Measurements from ENCODE around the gene HCCS. TPM values are rescaled to one million over a fixed set of nuclear protein-coding genes. Genes with fewer than 3 reads are reported as not detected.

The HCCS gene
- 39.7 and 48.6 TPM in 2 replicates for total RNA-seq (2014; rRNA removed; shearing (Covaris generic))

DNA sequence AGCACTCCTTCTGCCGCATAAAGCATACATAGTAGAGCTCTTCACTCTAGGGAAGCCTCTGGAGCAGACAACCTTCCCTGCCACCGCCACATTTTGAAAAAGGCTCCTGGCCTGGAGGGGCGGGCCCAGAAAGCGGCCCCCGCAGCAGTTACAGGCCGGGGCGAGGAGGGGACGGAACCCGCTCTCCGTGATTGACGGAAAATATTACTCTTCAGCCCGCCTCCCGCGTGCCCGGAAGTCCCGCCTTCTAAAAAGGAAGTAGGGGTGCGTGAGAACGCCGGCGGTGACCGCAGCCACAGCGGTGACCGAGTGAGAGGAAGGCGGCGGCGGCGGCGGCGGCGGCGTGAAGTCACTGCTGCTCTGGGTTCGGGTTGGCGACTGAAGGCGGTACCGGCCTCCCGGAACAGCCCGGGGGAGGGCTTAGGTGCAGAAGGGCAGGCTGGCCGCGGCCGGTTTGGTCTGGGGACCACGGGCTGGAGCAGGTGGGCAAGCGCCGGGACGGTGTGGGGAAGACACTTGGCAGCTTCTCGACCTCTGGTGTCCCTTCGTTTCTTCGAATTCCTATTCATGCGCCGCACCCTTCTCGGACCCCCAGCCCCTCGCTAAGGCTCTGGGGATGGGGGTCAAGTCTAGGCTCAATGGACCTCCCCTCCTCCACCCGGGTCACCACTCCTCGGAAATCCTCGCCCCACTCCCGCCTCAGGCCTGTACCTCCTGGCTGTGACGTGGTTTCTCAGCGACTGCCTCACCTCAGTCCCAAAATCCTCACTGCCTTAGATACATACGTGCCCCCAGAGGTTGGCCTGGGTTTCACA, at the start of gene HCCS:
Gene HCCS, plus strand, starts transcription at position 296 of the 815 bp plus-strand sequence. CDS start 729 bp downstream, outside the sequence.
- peak; percentile 88 for DNase-seq (ENCODE audit: low read depth)

DNA sequence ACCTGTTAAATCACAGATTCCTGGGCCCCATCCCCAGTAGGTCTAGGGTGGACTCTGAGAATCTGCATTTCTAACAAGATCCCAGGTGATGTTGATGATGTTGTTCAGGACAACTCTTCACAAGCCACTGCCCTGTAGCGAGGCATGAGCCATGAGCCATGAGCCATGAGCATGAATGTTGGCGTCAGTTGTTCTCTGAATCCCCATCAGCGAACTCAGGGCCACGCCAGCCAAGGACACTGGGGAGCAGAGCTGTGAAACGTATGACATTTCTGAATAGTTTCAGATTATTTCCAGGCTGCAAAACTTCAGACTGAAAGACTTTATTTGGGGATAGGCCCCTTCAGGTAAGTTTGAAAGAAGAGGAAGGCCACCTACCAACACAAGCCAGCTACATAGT, 46.9 kb upstream of the HCCS start:
- no peak for DNase-seq (ENCODE audit: low read depth)

DNA sequence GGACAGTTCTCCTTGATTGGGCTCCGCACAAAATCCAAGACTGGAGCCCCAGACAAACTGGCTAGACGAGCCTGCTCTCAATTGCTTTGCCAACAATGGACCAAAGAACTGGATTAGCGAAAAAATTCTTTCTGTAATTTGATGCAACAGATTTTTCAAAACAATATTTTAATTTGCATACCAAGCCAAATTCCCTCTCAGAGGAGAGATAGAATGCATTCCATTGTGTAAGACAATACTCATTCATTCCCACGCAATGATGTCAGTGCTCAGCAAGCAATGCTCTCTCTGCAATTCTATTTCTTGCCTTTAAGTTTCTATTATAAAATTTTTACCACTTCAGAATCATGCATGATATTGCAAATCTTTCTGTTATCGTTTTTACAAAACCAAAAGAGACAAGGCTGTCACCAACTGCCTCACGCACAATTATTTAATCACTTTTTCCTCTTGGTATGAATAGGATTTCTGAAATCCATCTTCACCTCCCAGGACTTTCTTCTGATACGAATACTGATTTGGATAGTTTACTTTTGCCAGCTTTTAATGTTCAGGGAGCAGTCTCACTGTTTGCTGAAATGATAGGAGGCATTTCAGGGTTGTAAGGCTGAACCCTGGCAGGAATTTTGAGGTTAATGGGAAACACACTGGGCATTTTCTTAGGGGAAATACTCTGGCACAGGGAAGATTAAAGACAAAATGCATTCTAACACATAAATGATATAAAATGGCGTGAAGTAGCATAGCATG, 46.1 kb upstream of the HCCS start:
- peak; percentile 80 for DNase-seq (ENCODE audit: low read depth)

DNA sequence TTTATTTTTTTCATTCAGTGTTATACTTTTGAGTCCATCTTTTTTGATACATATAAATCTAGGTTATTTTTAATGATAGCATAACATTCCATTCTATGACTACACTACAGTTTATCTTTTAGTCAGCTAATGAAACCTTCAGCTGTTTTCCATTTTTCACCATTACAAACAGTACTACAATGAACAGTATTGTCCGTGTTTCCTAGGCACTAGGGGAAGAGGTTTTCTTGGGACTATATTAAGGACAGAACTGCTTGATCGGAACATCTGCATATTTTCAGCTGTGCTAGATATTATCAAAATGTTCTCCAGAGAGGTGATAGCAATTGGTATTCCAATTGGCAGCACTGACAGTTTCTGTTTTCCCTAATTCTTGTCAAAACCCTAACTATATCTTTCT, 44.3 kb upstream of the HCCS start:
- DNase-seq (ENCODE audit: low read depth) = no peak

DNA sequence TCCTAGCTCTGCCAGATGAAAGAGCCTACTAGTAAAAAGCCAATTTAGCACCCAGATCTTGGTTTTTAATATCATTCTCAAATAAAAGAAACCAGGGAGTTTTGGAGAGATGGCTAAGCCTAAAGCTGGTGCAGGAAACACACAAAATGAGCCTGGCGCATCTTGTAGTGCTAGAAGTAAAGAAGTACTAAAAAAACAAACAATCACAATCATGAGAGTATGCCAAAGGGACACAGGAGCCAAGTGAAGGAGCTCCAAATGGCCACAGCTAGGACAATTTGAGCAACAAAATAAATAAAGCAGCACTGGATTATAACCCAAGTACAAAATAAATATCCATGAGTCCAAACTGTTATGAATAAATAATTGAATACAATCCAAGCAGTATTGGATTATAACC, 37.8 kb upstream of the HCCS start:
- no peak for DNase-seq (ENCODE audit: low read depth)

DNA sequence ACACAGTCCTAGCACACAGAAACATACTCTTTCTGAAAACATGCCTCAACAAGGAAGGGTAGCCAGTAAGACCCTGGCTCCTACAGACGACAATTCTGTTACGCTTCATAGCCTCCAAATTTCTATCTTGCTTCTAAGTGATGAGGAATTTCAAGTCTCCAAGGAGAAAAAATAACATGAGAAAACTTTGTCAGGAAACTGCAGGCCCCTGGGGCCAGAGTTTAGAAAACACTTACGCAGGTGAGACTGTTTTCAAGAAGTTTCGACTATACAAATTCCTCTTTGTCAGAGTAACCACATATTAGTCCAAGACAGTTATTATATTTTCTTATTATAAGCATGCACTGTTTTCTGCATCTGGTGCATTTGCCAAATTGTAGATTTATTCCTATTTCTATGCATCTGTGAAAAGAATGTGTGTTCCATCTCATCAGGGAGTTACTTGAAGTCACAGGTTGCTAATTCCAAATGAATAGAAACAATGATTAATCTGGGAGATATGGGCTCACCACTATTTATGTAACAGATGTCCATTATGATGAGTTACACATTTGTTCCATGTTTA, 30.3 kb upstream of the HCCS start:
- no peak for DNase-seq (ENCODE audit: low read depth)

DNA sequence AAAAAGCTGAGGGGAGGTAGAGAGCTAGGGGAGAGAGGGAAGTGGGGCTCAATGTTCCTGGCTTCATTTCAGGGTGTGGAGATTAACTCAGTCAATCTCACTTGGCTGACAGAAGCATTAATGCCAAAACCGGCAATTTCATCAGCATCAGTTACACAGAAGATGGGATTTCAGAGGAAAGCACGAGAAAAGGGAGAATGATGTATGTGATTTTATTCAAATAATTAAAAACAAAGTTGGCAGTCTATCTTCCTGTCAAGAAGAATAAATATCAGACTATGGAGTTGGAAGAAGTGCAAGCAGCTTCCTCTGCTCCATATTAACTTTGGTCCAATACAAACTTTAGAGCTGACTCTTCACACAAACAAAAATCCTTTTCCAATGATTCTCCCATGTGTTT, 29.6 kb upstream of the HCCS start:
- DNase-seq (ENCODE audit: low read depth) = no peak

DNA sequence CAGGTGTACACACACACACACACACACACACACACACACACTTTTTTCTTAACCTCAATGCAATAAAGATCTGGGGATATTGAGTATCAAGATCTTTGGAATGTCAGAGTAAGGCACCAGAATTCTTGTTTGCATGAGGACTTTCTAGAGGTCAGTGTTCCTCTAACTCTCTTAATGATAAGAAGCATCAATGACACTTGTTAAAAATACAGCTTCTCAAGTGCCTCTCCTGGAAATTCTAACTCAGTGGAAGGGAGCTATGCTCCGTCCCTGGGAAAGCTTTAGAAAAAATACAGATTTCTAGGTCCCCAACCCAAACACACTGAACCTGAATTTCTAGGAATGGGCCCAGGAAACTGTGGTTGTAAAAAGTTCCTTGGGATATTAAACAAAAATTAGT, 25.8 kb upstream of the HCCS start:
- DNase-seq (ENCODE audit: low read depth) = no peak

DNA sequence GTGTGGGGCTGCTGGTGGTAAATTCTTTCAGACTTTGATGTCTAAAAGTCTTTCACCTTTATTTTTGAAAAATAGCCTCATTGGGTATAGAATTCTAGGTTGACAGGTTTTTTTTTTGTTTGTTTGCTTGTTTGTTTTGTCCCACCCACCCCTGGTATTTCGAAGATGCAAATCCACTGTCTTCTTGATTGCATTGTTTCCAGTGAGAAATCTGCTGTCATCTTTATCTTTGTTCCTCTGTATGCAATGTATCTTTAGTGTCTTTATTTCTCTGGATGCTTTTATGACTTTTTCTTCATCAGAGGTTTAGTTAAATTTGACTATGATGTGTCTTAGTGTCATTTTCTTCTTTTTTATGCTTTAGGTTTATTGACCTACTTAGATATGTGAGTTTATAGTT, 21.3 kb upstream of the HCCS start:
- DNase-seq (ENCODE audit: low read depth) = no peak

DNA sequence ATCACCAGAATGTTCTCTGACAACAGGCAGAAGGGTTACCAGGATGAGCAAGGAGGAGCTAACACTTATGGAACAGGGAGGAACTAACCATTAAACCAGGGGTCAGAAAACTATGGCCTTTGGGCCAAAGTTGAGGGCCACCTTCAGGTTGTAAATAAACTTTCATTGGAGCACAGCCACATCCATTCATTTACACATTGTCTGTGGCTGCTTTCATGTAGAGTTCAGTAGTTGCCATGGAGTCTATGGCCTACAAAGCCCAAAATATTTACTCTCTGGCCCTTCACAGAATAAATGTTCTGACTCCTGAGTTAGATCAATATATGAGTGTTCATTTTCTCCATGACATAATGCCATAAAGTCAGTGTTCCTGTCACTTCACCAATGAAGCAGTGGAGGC, 13.2 kb upstream of the HCCS start:
- DNase-seq (ENCODE audit: low read depth) = no peak

DNA sequence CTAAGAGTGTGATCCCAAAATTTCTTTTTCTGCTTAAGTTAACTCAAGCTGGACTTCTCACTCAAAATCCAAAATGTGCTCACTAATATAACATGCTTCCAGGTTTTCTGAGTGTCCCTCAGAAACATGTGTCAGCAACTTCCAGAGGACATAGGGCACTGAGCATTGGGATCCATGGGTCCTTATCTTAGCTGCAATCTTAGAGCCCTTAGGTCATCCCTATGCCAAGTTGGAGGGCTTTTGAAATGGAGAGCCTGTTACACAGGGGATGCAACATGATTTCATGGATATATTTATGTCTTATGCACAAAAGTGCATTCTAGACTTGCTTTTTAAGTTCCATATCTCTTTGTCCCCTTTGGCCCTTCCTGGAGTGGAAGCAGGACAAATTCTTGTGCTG, 11.7 kb upstream of the HCCS start:
- no peak for DNase-seq (ENCODE audit: low read depth)

DNA sequence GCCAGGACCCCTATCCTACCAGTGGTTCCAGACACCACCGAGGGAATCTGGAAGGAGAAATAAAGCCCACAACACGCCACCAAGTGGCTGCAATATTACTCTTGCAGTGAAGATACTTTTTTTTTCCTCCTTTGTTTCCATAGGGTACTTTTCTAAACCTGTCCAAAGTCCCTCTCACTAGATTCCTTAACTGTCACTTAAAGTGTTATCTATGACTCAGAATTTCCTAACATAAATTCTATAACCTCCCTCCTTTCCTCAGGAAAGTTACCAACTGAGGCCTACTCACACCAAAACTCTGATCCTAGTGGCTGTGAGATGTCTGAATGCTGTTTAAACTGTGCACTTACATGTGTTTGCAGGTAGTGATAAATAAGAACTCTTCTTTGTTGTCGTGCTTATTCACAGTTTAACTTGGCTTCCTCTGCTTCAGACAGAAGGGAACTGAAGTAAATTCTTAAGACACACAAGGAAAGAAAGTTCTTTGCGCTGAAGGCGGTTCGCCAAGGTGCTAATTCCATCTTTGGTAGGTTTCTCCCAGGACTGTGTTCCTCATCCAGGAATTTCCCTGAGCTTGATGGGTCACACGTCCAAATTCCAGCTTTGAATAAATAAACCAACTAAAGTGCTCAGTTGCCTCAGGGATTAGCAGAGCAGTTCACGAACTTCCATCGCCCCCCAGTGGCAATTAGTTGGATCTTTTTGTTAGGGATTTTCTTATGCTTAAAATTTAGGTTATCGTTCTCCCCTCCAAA, 10.7 kb upstream of the HCCS start:
- peak; percentile 85 for DNase-seq (ENCODE audit: low read depth)

DNA sequence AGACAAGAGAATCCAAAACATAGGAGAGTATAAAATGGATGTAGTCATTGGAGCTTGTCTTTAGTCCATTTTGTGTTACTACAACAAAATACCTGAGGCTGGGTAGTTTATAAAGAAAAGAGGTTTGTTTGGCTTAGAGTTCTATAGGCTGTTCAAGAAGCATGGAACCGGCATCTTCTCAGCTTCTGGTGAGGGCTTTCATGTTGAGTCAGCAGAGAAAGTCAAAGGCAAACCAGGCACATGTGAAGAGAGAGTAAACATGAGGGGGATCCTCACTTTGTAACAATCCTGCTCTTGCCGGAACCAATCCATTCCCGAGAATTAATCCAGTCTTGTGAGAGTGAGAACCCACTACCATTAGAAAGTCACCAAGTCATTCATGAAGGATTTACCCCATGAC, 8.1 kb upstream of the HCCS start:
- DNase-seq (ENCODE audit: low read depth) = no peak

DNA sequence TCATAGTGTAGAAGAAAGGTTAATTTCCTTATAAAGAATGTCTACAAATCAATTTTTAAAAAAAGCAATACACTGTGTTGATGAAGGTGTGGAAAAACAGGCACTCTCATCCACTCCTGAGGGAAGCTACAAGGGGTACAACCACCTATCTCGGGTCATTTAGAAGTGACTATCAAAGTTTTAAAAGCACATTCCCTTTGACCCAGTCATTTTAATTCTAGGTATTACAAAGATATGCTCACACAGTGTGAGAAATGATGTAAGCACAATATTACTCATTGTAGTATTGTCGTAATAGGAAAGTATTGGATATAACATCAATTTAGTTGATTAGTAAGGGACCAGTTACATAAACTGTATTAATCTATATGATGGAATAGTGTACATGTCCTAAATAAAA, 7.4 kb upstream of the HCCS start:
- no peak for DNase-seq (ENCODE audit: low read depth)

DNA sequence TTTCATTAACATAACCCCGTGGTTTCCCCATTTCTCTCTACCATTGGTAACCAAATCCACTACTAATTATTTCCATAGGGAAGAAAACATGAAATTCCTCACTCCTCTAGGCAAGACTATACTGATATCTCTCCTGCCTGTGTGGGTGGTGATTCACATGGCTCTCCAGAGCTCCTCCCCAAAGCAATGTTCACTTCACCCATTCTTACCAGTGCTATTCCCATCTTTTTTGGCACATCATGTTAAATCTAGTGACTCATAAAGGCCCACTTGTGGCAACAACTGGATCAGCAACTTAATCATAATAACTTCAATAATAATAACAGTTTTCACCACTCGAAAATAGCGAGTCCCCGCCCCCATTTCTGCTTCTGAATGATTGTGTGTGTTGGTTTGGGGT, 6.1 kb upstream of the HCCS start:
- DNase-seq (ENCODE audit: low read depth) = peak; percentile 64

DNA sequence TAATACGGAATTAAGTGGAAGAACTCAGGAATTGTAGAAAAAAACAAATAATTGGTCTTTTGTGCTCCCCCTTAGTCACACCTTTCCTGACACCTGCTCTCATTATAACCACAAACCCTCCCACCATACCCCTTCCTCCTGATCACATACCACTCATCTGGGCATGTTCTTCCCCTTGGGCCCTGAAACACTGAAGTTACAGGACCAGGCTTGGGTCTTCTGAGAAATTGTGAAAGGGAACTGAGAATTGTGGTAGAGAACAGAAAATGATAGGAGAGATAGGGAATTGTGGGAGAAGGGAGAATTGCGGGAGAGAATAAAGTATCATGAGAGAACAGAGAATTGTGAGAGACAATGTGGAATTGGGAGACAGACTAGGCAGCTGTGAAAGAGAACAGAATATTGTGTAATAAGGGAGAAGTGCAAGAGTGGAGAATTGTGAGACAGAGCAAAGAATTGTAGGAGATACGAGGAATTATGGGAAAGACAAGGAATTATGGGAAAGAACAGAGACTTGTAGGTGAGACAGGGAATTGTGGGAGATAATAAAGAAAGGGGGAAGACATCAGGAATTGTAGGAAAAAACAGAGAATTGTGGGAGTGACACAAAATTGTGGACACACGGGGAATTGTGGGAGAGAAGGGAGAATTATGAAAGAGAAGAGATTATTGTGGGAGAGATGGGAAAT, 2.7 kb upstream of the HCCS start:
- no peak for DNase-seq (ENCODE audit: low read depth)

DNA sequence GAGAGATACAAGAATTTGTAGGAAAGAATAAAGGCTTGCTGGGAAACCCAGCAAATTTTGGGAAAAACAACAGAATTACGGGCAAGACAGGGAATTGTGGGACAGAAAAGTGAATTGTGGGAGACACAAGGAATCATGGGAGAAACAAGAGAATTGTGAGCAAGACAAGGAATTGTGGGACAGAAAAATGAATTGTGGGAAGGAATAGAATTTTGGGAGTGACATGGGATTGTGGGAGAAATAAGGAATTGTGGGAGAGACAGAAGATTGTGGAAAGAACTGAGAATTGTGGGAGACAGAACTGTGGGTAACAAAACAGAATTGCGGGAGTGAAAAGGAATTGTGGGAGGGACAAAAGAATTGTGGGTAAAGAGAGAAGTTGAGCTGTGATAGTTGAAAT, 1.2 kb upstream of the HCCS start:
- no peak for DNase-seq (ENCODE audit: low read depth)

DNA sequence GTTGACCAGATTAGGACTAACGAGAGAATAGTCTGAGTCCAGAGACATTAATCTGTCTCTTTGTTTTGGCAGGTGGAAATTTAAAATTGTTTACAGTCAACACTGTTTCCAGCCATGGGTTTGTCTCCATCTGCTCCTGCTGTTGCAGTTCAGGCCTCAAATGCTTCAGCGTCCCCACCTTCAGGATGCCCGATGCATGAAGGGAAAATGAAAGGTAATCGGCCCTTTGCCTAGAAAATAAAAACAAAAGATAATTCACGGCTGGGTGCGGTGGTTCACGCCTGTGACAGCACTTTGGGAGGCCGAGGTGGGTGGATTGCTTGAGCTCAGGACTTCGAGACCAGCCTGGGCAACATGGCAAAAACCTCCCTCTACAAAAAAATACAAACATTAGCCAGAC, 815 bp downstream of the HCCS start:
- DNase-seq (ENCODE audit: low read depth) = no peak

DNA sequence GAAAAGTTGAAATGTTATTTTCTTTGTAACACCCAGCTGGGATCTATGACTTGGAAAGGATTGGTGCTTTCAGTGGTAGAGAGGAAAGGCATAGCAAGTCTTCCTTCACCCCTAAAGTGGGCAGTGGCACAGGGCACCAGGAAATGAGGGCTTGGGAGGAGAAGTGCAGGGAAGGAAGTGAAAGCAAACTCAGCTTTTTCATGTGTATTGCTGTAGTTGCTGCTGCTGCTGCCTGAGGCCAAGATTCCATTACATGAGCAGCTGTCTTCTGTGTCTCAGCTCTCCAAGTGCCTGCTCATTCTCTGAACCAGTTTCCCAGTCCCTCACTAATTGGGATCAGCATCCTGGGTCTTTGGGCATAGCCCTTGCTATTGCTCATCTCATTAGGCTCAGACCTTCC, 2.6 kb downstream of the HCCS start:
- peak; percentile 30 for DNase-seq (ENCODE audit: low read depth)

DNA sequence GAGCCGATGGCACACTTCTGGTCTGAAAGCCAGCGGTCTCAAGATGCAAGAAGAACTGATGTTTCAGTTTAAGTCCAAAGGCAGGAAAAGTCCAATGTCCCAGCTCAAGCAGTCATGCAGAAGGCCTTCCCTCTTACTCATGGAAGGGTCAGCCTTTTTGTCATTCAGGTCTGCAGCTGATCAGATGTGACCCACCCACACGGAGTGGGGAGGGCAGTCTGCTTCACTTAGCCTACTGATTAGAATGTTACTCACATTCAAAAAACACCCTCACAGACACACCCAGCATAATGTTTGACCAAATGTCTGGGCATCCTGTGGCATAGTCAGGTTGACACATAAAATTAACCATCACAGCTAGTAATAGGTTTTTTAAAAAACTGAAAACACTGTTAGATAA, 6.6 kb downstream of the HCCS start:
- no peak for DNase-seq (ENCODE audit: low read depth)

DNA sequence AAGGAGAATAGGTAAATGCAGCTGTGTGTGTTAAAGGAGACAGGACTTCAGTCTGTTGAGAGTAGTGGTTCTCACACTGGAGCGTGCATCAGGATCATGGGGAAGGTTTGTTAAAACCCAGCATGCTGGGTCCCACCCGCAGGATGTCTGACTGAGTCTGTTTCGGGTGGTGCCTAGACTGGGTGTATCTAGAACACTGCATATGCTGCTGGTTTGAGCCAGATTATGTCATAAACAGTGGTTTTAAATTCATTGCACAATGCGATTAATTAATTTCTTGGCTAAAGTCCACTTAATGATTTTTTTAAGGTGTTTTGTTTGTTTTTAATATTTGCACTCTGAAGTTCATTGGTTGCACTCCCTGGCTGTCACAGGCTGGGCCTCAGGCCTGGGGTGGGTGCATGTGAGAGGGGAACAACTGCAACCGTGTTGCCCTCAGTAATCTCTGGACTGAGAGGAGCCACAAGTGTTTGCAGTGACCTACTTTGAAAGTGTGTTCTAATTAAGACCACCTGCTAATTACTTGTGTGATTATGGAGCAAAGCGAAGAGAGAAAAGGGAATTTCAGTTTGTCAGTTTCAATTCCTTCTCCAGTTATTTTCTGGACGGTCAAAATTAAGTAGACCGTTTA, 8.3 kb downstream of the HCCS start:
- no peak for DNase-seq (ENCODE audit: low read depth)
